HS-5 (cell line): ENCODE measurements around the gene MDFI.

ENCODE experiments used
- DNase-seq: peaks from one replicate; pipeline ENCODE4 v3.0.0-alpha.2; 2012; ENCODE audit warnings: low read depth

The MDFI gene

GRCh38 chr6:41672816-41673703 is 34.8 kb downstream of the MDFI start:
- no peak for DNase-seq

GRCh38 chr6:41673704-41674000 is 35.4 kb downstream of the MDFI start:
- no peak for DNase-seq

GRCh38 chr6:41674231-41675000 is 36.1 kb downstream of the MDFI start:
- no peak for DNase-seq

GRCh38 chr6:41675176-41675775 is 37.0 kb downstream of the MDFI start:
- DNase-seq: no peak

GRCh38 chr6:41675992-41676391 is 37.7 kb downstream of the MDFI start:
- DNase-seq: no peak

GRCh38 chr6:41676431-41676830 is 38.2 kb downstream of the MDFI start:
- no peak for DNase-seq

GRCh38 chr6:41677124-41677921 is 39.1 kb downstream of the MDFI start:
- no peak for DNase-seq

- no peak for DNase-seq
Measured at GRCh38 chr6:41678511-41679084, 40.3 kb downstream of the MDFI start.

GRCh38 chr6:41679696-41680095 is 41.4 kb downstream of the MDFI start:
- DNase-seq: no peak

GRCh38 chr6:41680182-41680965 is 42.1 kb downstream of the MDFI start:
- no peak for DNase-seq

GRCh38 chr6:41682056-41682477 is 43.8 kb downstream of the MDFI start:
- peak; percentile 48 for DNase-seq

- no peak for DNase-seq
Measured at GRCh38 chr6:41682497-41683272, 44.4 kb downstream of the MDFI start.

- no peak for DNase-seq
Measured at GRCh38 chr6:41683273-41683522, 44.9 kb downstream of the MDFI start.

GRCh38 chr6:41683523-41684310 is 45.4 kb downstream of the MDFI start:
- no peak for DNase-seq

- no peak for DNase-seq
Measured at GRCh38 chr6:41684311-41685180, 46.3 kb downstream of the MDFI start.

- no peak for DNase-seq
Measured at GRCh38 chr6:41685641-41686380, 47.5 kb downstream of the MDFI start.

GRCh38 chr6:41687501-41688175 is 49.4 kb downstream of the MDFI start:
- no peak for DNase-seq
